Erythroblast (primary cell): ENCODE measurements around the gene MTREX.

Experiments used
- GATA1 ChIP-seq: IDR thresholded peaks from 2 replicates; pipeline ENCODE4 v1.6.1; 2011; ENCODE audit warnings: low read depth, mild to moderate bottlenecking, control low read depth, low read length, moderate library complexity
- POLR2A ChIP-seq: IDR thresholded peaks from 2 replicates; pipeline ENCODE4 v1.6.1; 2011; ENCODE audit warnings: mild to moderate bottlenecking, low read length

DNA sequence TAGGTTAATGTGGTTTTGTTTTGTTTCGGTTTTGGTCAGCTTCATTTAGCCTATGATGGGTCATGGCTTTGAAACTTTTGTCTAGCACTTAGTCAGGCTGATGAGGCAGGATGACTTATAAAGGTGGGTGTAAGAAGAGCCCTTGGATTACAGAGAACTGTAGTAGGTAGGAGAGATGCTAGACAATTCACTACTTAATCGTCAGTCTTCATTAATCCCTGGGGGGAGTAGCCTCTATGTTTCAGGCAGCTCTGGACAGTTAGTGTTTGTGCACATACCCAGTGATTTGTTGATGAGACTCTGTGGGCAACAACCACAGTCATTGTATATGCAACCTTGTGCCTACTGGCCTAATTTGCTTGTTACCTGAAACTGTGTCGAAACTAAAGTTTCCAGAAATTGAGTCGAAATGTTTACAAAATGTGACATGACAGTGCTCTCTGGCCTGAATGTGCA, 113.3 kb downstream of the MTREX start:
- no peak for TF ChIP-seq POLR2A
- TF ChIP-seq GATA1 = no peak
